WTC11 (cell line): ENCODE results near the gene ZNF432. TPM values are rescaled to one million over a fixed set of nuclear protein-coding genes. Genes with fewer than 3 reads are reported as not detected.
"Not testable (repeated sequence)": the region's sequence is repeated elsewhere in the genome, so short reads cannot be mapped to it uniquely, and the experiment has no call there.

ENCODE experiments used
- ATAC-seq: fragments of 200-7000 bp; cut with Tn5 transposase; 2 replicates; pipeline ENCODE4 v1.10.0; 2021; ENCODE audit warnings: mild to moderate bottlenecking, moderate library complexity
- CTCF ChIA-PET: fragments of 300-600 bp; sonication (Branson Sonifier 250); formaldehyde crosslinking; loops from one replicate; lab custom pipeline; 2021; ENCODE audit warnings: antibody characterized with exemption; lab: Charles Lee
- POLR2A ChIA-PET: fragments of 350-600 bp; sonication (Branson Sonifier 250); formaldehyde crosslinking; loops from one replicate; lab custom pipeline; 2021; ENCODE audit warnings: antibody characterized with exemption; lab: Charles Lee
- DNase-seq: peaks from one replicate; pipeline ENCODE4 v3.0.0; 2021; ENCODE audit warnings: low spot score
- H3K27ac Mint-ChIP-seq: 2 replicates; pipeline ENCODE4 v1.8.0; 2021; ENCODE audit warnings: mixed read lengths
- H3K27me3 Mint-ChIP-seq: 2 replicates; pipeline ENCODE4 v1.8.0; 2021; ENCODE audit warnings: low read depth, mild to moderate bottlenecking, moderate library complexity, mixed read lengths
- H3K36me3 Mint-ChIP-seq: 2 replicates; pipeline ENCODE4 v1.8.0; 2021; ENCODE audit warnings: mixed read lengths
- H3K4me1 Mint-ChIP-seq: 2 replicates; pipeline ENCODE4 v1.8.0; 2022; ENCODE audit warnings: mixed read lengths
- H3K4me3 Mint-ChIP-seq: 2 replicates; pipeline ENCODE4 v1.8.0; 2021; ENCODE audit warnings: mild to moderate bottlenecking, moderate library complexity, mixed read lengths
- H3K9me3 Mint-ChIP-seq: 2 replicates; pipeline ENCODE4 v1.8.0; 2021; ENCODE audit warnings: mixed read lengths
- ARID4B ChIP-seq: sonication (generic); formaldehyde crosslinking; IDR thresholded peaks from 2 replicates; pipeline ENCODE4 v1.8.0; 2023; ENCODE audit warnings: missing genetic modification reagents, mild to moderate bottlenecking, borderline replicate concordance
- E2F5 ChIP-seq: sonication (generic); formaldehyde crosslinking; IDR thresholded peaks from 2 replicates; pipeline ENCODE4 v1.8.1; 2022; ENCODE audit warnings: mild to moderate bottlenecking, moderate library complexity, missing genetic modification reagents
- FOXK1 ChIP-seq: sonication (generic); formaldehyde crosslinking; IDR thresholded peaks from 2 replicates; pipeline ENCODE4 v1.8.0; 2022; ENCODE audit warnings: mild to moderate bottlenecking, moderate library complexity, missing genetic modification reagents
- FOXP1 ChIP-seq: sonication (generic); formaldehyde crosslinking; IDR thresholded peaks from 2 replicates; pipeline ENCODE4 v1.8.0; 2022; ENCODE audit warnings: missing genetic modification reagents, mild to moderate bottlenecking, moderate library complexity, borderline replicate concordance
- MLX ChIP-seq: sonication (generic); formaldehyde crosslinking; IDR thresholded peaks from 2 replicates; pipeline ENCODE4 v1.8.1; 2023; ENCODE audit warnings: mild to moderate bottlenecking, missing genetic modification reagents, moderate library complexity
- MYBL2 ChIP-seq: sonication (generic); formaldehyde crosslinking; IDR thresholded peaks from 2 replicates; pipeline ENCODE4 v1.8.1; 2023; ENCODE audit warnings: mild to moderate bottlenecking, moderate library complexity, missing genetic modification reagents
- SMAD3 ChIP-seq: sonication (generic); formaldehyde crosslinking; IDR thresholded peaks from 2 replicates; pipeline ENCODE4 v1.8.0; 2022; ENCODE audit warnings: missing genetic modification reagents, mild to moderate bottlenecking, borderline replicate concordance
- TEAD1 ChIP-seq: sonication (generic); formaldehyde crosslinking; IDR thresholded peaks from 2 replicates; pipeline ENCODE4 v1.8.0; 2022; ENCODE audit warnings: mild to moderate bottlenecking, missing genetic modification reagents
- TP53 ChIP-seq: sonication (generic); formaldehyde crosslinking; IDR thresholded peaks from 2 replicates; pipeline ENCODE4 v1.8.1; 2023; ENCODE audit warnings: mild to moderate bottlenecking, missing genetic modification reagents
- ZNF263 ChIP-seq: sonication (generic); formaldehyde crosslinking; IDR thresholded peaks from 2 replicates; pipeline ENCODE4 v1.8.1; 2022; ENCODE audit warnings: low read depth, mild to moderate bottlenecking, moderate library complexity, missing genetic modification reagents
- ZNF281 ChIP-seq: sonication (generic); formaldehyde crosslinking; IDR thresholded peaks from 2 replicates; pipeline ENCODE4 v1.8.0; 2023; ENCODE audit warnings: mild to moderate bottlenecking, missing genetic modification reagents
- ZNF425 ChIP-seq: fragments of 250-450 bp; sonication (Bioruptor Pico); conservative IDR thresholded peaks from 2 replicates; pipeline ENCODE4 v1.9.0; 2021; ENCODE audit warnings: mild to moderate bottlenecking
- total RNA-seq: library from RNA; stranded (reverse); gene quantifications from 3 replicates; pipeline ENCODE4 v1.2.3, GENCODE V29; 2021
- TF ChIP-seq, protein P1 (sequence below): sonication (generic); formaldehyde crosslinking; IDR thresholded peaks from 2 replicates; pipeline ENCODE4 v1.8.1; 2023; ENCODE audit warnings: mild to moderate bottlenecking, missing genetic modification reagents

ZNF432 gene
- total RNA-seq, 1 experiment from 2014 or later: 8.9 TPM

GRCh38 chr19:52028027-52028779 is 20.4 kb downstream of the ZNF432 start, which contains the start of gene ZNF614 (continued):
- TF ChIP-seq, protein P1, sequence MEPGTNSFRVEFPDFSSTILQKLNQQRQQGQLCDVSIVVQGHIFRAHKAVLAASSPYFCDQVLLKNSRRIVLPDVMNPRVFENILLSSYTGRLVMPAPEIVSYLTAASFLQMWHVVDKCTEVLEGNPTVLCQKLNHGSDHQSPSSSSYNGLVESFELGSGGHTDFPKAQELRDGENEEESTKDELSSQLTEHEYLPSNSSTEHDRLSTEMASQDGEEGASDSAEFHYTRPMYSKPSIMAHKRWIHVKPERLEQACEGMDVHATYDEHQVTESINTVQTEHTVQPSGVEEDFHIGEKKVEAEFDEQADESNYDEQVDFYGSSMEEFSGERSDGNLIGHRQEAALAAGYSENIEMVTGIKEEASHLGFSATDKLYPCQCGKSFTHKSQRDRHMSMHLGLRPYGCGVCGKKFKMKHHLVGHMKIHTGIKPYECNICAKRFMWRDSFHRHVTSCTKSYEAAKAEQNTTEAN: no peak
- no peak for TF ChIP-seq TP53 (CRISPR knock-in tag)
- no peak for TF ChIP-seq TEAD1 (CRISPR knock-in tag)
- no peak for TF ChIP-seq ZNF263 (CRISPR knock-in tag)
- peak; percentile 82 for TF ChIP-seq FOXK1 (CRISPR knock-in tag)
- TF ChIP-seq ZNF281: no peak
- TF ChIP-seq ARID4B (CRISPR knock-in tag): peak; percentile 87; the same call in 1 of the 2 replicates
- TF ChIP-seq FOXP1 (CRISPR knock-in tag): peak; percentile 79
- TF ChIP-seq MYBL2 (CRISPR knock-in tag): 0 out of 2 replicates have a peak, but pooled peaks have one; percentile 63
- TF ChIP-seq E2F5 (CRISPR knock-in tag): peak; percentile 57; the same call in 1 of the 2 replicates
- TF ChIP-seq ZNF425 (CRISPR knock-in tag): no peak
- TF ChIP-seq SMAD3: no peak; the same call in 1 of the 2 replicates
- no peak for TF ChIP-seq MLX (CRISPR knock-in tag)
- TF ChIP-seq, all 79 proteins: peak for 10

DNA sequence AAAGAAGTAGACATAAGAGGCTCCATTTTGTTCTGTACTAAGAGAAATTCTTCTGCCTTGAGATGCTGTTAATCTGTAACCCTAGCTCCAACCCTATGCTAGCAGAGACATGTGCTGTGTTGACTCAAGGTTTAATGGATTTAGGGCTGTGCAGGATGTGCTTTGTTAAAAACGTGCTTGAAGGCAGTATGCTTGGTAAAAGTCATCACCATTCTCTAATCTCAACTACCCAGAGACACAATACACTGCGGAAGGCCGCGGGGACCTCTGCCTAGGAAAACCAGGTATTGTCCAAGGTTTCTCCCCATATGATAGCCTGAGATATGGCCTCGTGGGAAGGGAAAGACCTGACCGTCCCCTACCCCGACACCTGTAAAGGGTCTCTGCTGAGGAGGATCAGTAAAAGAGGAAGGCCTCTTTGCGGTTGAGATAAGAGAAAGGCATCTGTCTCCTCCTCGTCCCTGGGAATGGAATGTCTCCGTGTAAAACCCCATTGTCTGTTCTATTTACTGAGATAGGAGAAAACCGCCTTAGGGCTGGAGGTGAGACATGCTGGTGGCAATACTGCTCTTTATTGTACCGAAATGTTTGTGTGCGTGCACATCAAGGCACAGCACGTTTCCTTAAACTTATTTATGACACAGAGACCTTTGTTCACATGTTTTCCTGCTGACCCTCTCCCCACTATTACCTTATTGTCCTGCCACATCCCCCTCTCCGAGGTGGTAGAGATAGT is 22.2 kb downstream of the ZNF432 start:
- H3K9me3 Mint-ChIP-seq: peaks cover 24% of the 10 kb centered on the region
- H3K27me3 Mint-ChIP-seq, POLR2A ChIA-PET, ATAC-seq, CTCF ChIA-PET, DNase-seq: not testable (repeated sequence)
- H3K4me1 Mint-ChIP-seq: peaks cover 12% of the 10 kb centered on the region
- H3K36me3 Mint-ChIP-seq: peaks cover 52% of the 10 kb centered on the region
- peak overlapping the region; percentile 86 for H3K4me3 Mint-ChIP-seq
- H3K27ac Mint-ChIP-seq: peak overlapping the region; percentile 43; the same call in 1 of the 2 replicates

DNA sequence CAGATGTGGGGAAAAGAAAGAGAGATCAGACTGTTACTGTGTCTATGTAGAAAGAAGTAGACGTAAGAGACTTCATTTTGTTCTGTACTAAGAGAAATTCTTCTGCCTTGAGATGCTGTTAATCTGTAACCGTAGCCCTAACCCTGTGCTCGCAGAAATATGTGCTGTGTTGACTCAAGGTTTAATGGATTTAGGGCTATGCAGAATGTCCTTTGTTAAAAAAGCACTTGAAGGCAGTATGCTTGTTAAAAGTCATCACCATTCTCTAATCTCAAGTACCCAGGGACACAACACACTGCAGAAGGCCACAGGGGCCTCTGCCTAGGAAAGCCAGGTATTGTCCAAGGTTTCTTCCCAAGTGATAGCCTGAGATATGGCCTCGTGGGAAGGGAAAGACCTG is 24.2 kb downstream of the ZNF432 start:
- CTCF ChIA-PET, DNase-seq, H3K27me3 Mint-ChIP-seq, H3K27ac Mint-ChIP-seq, H3K4me3 Mint-ChIP-seq, ATAC-seq, POLR2A ChIA-PET: not testable (repeated sequence)
- Mint-ChIP-seq H3K36me3 (peaks cover 59% of the 10 kb centered on the region), H3K4me1 (peaks cover 12% of the 10 kb centered on the region), H3K9me3 (peaks cover 15% of the 10 kb centered on the region)
